Upper lobe of left lung (tissue), 6 donors: ENCODE measurements around the gene MEGF11. TPM values are rescaled to one million over a fixed set of nuclear protein-coding genes. Genes with fewer than 3 reads are reported as not detected.

Experiments used
- ATAC-seq, 2 donors: fragments of 200-7000 bp; cut with Tn5 transposase; one replicate each; pipeline ENCODE4 v1.9.1; 2022; ENCODE audit warnings: mild to moderate bottlenecking in 2 of 2, moderate library complexity in 2 of 2; ENCODE audit not compliant: low FRiP score in 2 of 2
- DNase-seq, 2 donors: peaks; one replicate each; pipeline ENCODE4 v3.0.0-alpha.2; 2019 to 2020
- H3K27ac ChIP-seq, 4 donors: fragments of 200-600 bp; sonication (generic); one replicate each; pipeline ENCODE4 v1.5.1; 2016 to 2019
- H3K27me3 ChIP-seq, 4 donors: fragments of 200-600 bp; sonication (generic); one replicate each; pipeline ENCODE4 v1.5.1; 2017 to 2019
- H3K36me3 ChIP-seq, 4 donors: fragments of 200-600 bp; sonication (generic); one replicate each; pipeline ENCODE4 v1.5.1; 2016 to 2019
- H3K4me1 ChIP-seq, 4 donors: fragments of 200-600 bp; sonication (generic); one replicate each; pipeline ENCODE4 v1.5.1; 2018 to 2019
- H3K4me3 ChIP-seq, 4 donors: fragments of 200-600 bp; sonication (generic); one replicate each; pipeline ENCODE4 v1.5.1; 2017 to 2019; ENCODE audit warnings: mild to moderate bottlenecking in 2 of 4, moderate library complexity in 1 of 4
- H3K9me3 ChIP-seq, 4 donors: fragments of 200-600 bp; sonication (generic); one replicate each; pipeline ENCODE4 v1.5.1; 2018 to 2019
- CTCF ChIP-seq, 6 experiments: fragments of 450-650 bp in 4 of 6; fragments of 200-600 bp in 2 of 6; sonication (generic) in 2 of 6; IDR thresholded peaks; one replicate each; pipeline ENCODE4 v1.5.1; 2016 to 2019; ENCODE audit warnings: antibody characterized with exemption in 6 of 6
- EP300 ChIP-seq, 4 donors: sonication (generic); formaldehyde crosslinking; IDR thresholded peaks; one replicate each; pipeline ENCODE4 v1.5.1; 2017; ENCODE audit warnings: antibody characterized with exemption in 4 of 4, control low read depth in 2 of 4
- POLR2A ChIP-seq, 4 donors: fragments of 450-650 bp; IDR thresholded peaks; one replicate each; pipeline ENCODE4 v1.5.1; 2016 to 2017; ENCODE audit warnings: antibody characterized with exemption in 4 of 4, mild to moderate bottlenecking in 2 of 4
- POLR2AphosphoS5 ChIP-seq, 2 donors: sonication (generic); formaldehyde crosslinking; IDR thresholded peaks; one replicate each; pipeline ENCODE4 v1.5.1; 2017; ENCODE audit warnings: antibody characterized with exemption in 2 of 2
- WGBS, 2 donors: methylation state at CpG; one replicate each; pipeline ENCODE4 v1.1.5; 2017 to 2018; 5-methylcytosine and 5-hydroxymethylcytosine counted together
- total RNA-seq, 6 donors: library from RNA; depleted of rRNA in 4 of 6; stranded (reverse); fragments of >200 nt in 4 of 6; gene quantifications; one replicate each; pipeline versions ENCODE4 v1.1.0 to v1.2.1, GENCODE V29; 2016 to 2021
- donor health status: DM: no; HTN: no; CAD: no; lungs with moderate emphysema.
- donor health status: DM: no; HTN: yes; CAD: no; lungs with severe emphysema.

MEGF11 gene
- total RNA-seq, 6 donors from 2014 or later = 1.5 to 4.0 (median 3.5) TPM; not detected in 3

- DNase-seq = no peak
- no peak for ATAC-seq
- no peak for TF ChIP-seq POLR2A (IDR thresholded peaks at IDR 0.05)
- no peak for TF ChIP-seq POLR2AphosphoS5 (IDR thresholded peaks at IDR 0.05)
- TF ChIP-seq CTCF (IDR thresholded peaks at IDR 0.05) = no peak
- no peak for TF ChIP-seq EP300 (IDR thresholded peaks at IDR 0.05)
- 90 to 93% methylated on average over 6 of the region's 6 CpGs for WGBS, 2 donors
- Histone ChIP-seq H3K27me3 (no peaks in the 10 kb centered on the region), H3K27ac (no peak overlapping the region), H3K36me3 (no peaks in the 10 kb centered on the region), H3K4me3 (no peak overlapping the region), H3K9me3 (peaks cover 0 to 5% (median 2%) of the 10 kb centered on the region in 4 donors), H3K4me1 (no peaks in the 10 kb centered on the region)
Measured at GRCh38 chr15:66278671-66279070, 25.1 kb upstream of the MEGF11 start.

GRCh38 chr15:66278056-66278455, 24.5 kb upstream of the MEGF11 start:
- ATAC-seq (no peak), DNase-seq (no peak)
- peaks cover 0 to 5% (median 2%) of the 10 kb centered on the region in 4 donors for H3K9me3 ChIP-seq
- no peak overlapping the region for H3K4me3 ChIP-seq
- TF ChIP-seq CTCF (IDR thresholded peaks at IDR 0.05) (no peak), EP300 (IDR thresholded peaks at IDR 0.05) (no peak), POLR2AphosphoS5 (IDR thresholded peaks at IDR 0.05) (no peak), POLR2A (IDR thresholded peaks at IDR 0.05) (no peak)
- no peaks in the 10 kb centered on the region for H3K27me3 ChIP-seq
- no peaks in the 10 kb centered on the region for H3K36me3 ChIP-seq
- no peak overlapping the region for H3K27ac ChIP-seq
- H3K4me1 ChIP-seq = no peaks in the 10 kb centered on the region
- WGBS, 2 donors = 80 to 91% methylated on average over 6 of the region's 6 CpGs

GRCh38 chr15:66276546-66276945, 23.0 kb upstream of the MEGF11 start:
- H3K4me1 ChIP-seq = no peaks in the 10 kb centered on the region
- no peaks in the 10 kb centered on the region for H3K36me3 ChIP-seq
- no peak for DNase-seq
- H3K4me3 ChIP-seq = no peak overlapping the region
- H3K9me3 ChIP-seq = peaks cover 0 to 5% (median 2%) of the 10 kb centered on the region in 4 donors
- WGBS, 2 donors = 94 to 95% methylated on average over 3 of the region's 3 CpGs
- no peaks in the 10 kb centered on the region for H3K27me3 ChIP-seq
- ATAC-seq = no peak
- H3K27ac ChIP-seq = no peak overlapping the region
- TF ChIP-seq POLR2A (IDR thresholded peaks at IDR 0.05) (no peak), EP300 (IDR thresholded peaks at IDR 0.05) (no peak), POLR2AphosphoS5 (IDR thresholded peaks at IDR 0.05) (no peak), CTCF (IDR thresholded peaks at IDR 0.05) (no peak)

GRCh38 chr15:66275352-66275751, 21.8 kb upstream of the MEGF11 start:
- Histone ChIP-seq H3K27me3 (no peaks in the 10 kb centered on the region), H3K9me3 (peaks cover 0 to 5% (median 2%) of the 10 kb centered on the region in 4 donors), H3K4me1 (no peaks in the 10 kb centered on the region), H3K4me3 (no peak overlapping the region), H3K36me3 (no peaks in the 10 kb centered on the region), H3K27ac (no peak overlapping the region)
- ATAC-seq (no peak), DNase-seq (no peak)
- TF ChIP-seq EP300 (IDR thresholded peaks at IDR 0.05) = no peak
- TF ChIP-seq POLR2AphosphoS5 (IDR thresholded peaks at IDR 0.05) = no peak

- ATAC-seq (no peak), DNase-seq (no peak)
- H3K36me3 ChIP-seq = no peaks in the 10 kb centered on the region
- H3K27ac ChIP-seq = no peak overlapping the region
- peaks cover 0 to 5% (median 2%) of the 10 kb centered on the region in 4 donors for H3K9me3 ChIP-seq
- H3K4me3 ChIP-seq = no peak overlapping the region
- H3K4me1 ChIP-seq = no peaks in the 10 kb centered on the region
- 69 to 73% methylated on average over 6 of the region's 6 CpGs for WGBS, 2 donors
- TF ChIP-seq EP300 (IDR thresholded peaks at IDR 0.05) (no peak), POLR2A (IDR thresholded peaks at IDR 0.05) (no peak), POLR2AphosphoS5 (IDR thresholded peaks at IDR 0.05) (no peak), CTCF (IDR thresholded peaks at IDR 0.05) (no peak)
- H3K27me3 ChIP-seq = no peaks in the 10 kb centered on the region
Measured at GRCh38 chr15:66270932-66271331, 17.4 kb upstream of the MEGF11 start.
